ENCODE measurements around the gene TM9SF4.
"Not testable (repeated sequence)": the region's sequence is repeated elsewhere in the genome, so short reads cannot be mapped to it uniquely, and the experiment has no call there.

The TM9SF4 gene

DNA sequence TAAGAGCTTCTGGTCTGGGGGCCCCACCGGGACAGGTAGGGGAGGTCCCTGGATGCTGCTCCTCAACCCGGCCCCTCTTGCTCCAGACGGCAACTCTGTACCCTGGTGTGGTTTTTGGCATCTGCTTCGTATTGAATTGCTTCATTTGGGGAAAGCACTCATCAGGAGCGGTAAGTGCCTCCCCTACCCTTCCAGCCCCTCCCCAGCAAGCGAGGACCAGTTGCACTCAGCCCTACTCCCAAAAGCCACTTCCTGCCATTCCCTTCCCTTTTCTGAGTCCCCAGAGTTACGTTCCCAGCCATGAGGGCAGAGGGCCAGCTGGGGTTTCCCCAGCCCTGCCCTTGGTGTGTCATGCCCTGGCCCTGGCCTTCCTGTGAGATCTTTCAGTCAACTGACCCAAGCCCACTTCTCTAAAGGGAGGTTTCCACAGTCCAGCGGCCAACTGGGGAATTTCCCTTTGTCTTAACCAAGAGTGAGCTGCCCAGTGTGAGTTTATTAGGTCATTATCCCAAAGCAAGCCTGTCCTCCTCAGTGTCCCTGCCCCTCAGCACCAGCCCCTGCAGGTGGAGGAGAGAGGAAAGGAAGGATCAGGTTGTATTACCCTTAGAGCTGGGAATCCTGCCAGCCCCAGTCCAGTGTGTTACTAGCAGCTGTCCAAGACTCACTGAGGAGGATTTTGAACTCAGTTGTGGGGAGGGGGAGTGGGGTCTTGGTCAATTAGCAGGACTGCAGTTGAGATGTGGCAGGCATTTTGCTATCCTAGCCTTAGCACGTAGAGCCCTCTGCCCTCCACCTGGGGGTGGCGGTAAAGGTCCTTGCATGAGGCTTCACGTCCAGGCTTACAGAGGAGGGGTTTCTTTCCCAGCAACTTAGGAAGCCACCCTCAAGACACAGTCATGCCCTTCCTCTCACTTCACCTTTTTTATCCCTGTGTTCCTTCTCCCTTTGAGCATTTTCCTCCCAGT, 45.8 kb downstream of the TM9SF4 start:
- no peak for DNase-seq (ENCODE audit: low spot score)

DNA sequence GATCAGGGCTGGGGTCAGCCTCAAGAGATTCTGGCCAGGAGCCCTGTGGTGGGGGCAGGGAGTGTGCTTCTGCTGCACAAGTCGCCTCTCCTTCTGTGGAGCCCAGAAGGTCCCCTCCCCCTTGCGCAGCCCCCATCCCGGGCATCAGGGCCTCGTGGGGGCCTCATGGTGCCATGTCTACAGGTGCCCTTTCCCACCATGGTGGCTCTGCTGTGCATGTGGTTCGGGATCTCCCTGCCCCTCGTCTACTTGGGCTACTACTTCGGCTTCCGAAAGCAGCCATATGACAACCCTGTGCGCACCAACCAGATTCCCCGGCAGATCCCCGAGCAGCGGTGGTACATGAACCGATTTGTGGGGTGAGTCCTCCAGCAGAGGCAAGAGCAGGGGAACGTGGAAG, 48.1 kb downstream of the TM9SF4 start:
- no peak for DNase-seq (ENCODE audit: low spot score)

DNA sequence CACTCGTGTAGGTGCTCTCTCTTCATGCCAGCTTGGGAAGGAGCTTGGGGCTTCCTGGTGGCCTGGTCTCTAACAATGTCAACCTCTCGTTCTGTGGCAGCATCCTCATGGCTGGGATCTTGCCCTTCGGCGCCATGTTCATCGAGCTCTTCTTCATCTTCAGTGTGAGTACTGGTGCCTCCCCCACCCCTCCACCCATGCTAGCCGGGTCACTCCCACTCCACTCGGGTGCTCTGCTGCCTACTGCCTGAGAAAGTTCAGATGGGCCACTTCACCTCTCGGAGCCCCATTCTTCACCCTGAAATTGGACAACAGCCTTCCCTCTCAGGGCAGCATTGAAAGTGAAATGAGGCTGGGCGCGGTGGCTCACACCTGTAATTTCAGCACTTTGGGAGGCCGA, 48.8 kb downstream of the TM9SF4 start:
- no peak for DNase-seq (ENCODE audit: low spot score)

DNA sequence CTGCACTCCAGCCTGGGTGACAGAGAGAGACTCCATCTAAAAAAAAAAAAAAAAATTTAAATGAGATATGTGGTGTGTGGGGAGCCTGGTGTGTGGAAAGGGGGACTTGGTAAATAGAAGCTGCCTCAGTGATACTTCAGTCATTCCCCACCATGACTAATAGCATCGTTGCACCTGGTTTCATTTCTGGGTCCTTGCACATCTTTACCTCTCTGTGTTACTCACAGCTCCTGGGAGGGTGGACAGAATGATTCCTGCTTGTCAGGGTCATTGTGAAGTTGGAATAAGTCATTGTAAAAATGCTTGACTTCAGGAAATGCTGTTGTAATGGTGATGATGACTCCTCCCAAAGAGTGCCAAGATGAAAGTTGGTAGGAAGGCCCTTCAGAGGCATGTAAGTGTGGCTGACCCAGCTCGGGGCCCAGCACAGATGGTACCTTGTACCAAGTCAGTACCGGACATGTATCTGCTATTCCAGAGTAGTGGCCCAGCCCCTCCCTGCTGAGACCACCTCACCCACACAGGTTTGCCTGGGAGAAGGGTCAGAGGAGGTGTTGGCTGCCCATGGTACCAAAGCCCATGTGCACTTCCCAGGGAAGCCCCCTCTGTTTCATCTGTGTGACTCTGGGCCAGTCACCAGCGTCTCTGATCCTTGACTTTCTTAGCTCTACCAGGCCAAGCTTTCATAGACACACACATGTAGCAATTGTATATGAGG, 49.6 kb downstream of the TM9SF4 start:
- no peak for DNase-seq (ENCODE audit: low spot score)

DNA sequence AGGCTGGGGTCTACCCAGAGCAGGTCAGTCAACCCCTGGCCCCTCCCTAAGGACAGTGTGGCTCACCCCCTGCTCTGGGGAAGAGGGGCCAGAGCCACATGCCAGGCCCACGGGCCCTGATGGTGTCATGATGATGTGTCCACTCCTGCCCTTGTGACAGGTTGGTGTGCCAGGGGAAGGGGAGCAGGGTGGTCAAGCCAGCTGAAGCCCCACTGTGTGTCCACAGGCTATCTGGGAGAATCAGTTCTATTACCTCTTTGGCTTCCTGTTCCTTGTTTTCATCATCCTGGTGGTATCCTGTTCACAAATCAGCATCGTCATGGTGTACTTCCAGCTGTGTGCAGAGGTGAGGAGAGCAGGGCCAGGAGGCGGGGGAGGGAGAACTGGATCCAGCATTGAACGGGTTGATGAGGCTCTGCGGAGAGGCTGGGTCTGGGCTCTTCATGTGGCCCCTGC, 50.3 kb downstream of the TM9SF4 start:
- no peak for DNase-seq (ENCODE audit: low spot score)

DNA sequence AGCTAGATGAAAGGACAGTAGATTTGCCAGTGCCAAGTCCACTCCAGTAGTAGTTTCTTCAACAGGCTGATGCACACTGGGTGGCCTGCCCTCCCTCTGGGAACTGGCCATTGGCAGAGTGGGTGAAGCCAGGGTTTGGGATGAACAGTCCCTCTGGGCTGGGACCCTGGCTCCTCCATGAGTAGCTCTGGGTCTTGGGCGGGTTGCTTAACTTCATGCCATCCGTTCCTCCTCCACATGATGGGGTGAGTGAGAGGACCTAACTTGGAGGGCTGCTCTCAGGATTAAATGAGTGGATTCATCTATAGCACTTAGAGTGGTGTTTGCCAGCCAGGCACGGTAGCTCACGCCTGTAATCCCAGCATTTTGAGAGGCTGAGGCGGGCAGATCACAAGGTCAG, 50.8 kb downstream of the TM9SF4 start:
- no peak for DNase-seq (ENCODE audit: low spot score)

DNA sequence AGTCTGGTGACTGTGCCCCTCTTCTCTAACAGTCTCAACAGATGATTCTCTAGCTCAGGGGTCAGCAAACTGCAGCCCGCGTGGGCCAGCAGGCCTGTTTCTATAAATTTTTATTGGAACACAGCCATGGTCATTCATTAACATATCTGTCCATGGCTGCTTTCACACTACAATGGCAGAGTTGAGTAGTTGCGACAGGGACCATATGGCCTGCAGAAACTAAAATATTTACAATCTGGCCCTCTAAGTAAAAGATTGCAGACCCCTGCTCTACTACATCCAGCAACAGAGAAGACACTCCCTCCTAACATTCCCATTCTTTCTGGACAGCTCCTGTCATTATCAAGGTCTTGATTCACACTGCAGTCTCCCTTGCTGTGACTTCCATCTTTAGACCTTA, 52.8 kb downstream of the TM9SF4 start:
- no peak for DNase-seq (ENCODE audit: low spot score)

DNA sequence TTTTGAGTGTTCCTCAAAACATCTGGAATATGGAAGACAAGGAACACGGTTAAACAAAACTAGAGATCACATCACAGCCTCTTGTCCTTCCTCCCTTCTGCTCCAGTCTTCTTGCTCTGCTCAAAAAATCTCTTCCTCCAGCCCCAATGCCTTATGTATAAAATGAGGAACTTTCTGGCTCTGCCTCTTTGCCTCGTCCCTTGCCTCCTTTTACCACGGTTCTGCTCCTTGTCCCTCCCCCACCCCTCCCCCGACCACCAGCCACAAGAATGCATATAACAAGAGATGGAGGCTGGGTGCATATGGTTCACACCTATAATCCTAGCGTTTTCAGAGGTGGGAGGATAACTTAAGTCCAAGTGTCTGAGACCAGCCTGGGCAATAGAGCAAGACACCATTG, 54.4 kb downstream of the TM9SF4 start:
- no peak for DNase-seq (ENCODE audit: low spot score)

DNA sequence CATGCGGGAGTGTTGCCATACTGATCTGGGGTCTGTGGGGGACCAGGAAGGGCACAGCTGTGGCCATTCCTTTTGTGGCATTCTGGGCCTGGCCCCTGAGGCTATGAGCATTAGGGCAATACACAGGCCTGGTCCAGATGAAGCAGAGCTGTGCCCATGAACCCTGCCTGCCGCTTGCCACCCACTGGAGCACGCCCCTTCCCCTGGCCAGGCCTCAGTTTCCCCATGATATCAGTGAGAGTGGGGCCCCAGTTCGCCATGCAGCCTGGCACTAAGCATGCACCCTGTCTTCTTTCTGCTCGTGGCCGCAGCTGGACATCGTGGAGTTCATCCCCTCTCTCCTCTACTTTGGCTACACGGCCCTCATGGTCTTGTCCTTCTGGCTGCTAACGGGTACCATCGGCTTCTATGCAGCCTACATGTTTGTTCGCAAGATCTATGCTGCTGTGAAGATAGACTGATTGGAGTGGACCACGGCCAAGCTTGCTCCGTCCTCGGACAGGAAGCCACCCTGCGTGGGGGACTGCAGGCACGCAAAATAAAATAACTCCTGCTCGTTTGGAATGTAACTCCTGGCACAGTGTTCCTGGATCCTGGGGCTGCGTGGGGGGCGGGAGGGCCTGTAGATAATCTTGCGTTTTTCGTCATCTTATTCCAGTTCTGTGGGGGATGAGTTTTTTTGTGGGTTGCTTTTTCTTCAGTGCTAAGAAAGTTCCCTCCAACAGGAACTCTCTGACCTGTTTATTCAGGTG, 55.6 kb downstream of the TM9SF4 start:
- DNase-seq (ENCODE audit: low spot score), result no peak

DNA sequence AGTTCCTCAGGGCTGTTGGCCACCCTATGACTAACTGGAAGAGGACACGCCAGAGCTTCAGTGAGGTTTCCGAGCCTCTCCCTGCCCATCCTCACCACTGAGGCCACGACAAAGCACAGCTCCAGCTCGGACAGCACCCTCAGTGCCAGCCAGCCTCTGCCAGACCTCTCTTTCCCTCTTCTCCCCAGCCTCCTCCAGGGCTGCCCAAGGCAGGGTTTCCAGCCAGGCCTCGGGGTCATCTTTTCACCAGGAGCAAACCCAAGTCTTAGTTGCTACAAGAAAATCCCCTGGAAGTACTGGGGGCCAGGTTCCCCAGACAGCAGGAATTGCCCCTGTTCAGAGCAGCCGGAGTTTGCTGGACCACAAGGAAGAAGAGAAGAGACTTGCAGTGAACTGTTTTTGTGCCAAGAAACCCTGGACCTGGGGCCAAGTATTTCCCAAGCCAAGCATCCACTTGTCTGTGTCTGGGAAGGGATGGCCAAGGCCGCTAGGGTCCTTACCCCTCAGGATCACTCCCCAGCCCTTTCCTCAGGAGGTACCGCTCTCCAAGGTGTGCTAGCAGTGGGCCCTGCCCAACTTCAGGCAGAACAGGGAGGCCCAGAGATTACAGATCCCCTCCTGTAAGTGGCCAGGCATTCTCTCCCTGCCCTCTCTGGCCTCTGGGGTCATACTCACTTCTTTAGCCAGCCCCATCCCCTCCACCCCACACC, 56.5 kb downstream of the TM9SF4 start:
- no peak for DNase-seq (ENCODE audit: low spot score)

DNA sequence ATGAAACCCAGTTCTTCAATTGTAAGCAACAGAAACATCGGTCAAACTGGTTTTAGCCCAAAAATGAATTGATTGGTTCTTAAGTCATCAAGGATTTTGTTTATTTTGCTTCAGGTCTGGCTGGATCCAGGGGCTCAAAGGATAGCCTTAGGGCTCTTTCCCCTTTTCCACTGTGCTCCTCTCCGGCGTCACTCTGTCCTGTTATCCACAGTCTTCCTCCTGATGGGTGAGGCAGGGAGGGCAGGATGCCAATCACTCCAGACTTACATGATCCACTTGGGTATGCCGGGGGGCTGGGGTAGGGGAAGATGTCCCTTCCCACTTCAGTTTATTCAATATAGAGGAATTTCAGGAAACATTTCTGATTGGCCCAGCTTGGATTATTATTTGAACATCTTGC, 58.0 kb downstream of the TM9SF4 start:
- no peak for DNase-seq (ENCODE audit: low spot score)

DNA sequence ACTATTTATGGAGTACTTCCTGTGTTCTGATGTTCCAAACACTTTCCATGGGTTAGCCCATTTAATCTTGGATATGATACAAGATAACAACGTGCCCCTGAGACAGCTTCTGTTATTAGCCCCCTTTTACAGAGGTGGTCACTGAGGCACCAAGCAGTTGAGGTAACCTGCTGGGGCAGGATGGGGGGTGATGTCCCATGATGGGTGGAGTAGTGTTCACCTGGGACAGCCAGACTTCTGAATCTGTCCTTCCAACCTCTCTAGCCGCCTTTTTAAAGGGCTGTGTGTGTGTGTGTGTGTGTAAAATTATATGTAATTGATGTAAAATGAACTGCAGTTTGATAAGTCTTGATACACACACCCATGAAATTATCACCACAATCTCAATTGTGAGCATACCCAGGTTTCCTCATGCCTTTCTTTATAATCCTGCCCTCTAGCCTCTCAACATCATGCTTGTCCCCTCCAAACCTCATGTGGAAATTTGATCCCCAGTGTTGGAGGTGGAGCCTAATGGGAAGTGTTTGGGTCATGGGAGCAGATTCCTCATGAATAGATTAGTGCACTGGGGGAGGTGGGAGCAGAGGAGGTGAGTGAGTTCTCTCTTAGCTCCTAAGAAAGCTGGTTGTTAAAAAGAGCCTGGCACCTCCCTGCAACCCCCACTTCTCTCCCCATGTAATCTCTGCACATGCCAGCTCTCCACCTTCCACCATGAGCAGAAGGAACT, 58.8 kb downstream of the TM9SF4 start:
- no peak for DNase-seq (ENCODE audit: low spot score)

DNA sequence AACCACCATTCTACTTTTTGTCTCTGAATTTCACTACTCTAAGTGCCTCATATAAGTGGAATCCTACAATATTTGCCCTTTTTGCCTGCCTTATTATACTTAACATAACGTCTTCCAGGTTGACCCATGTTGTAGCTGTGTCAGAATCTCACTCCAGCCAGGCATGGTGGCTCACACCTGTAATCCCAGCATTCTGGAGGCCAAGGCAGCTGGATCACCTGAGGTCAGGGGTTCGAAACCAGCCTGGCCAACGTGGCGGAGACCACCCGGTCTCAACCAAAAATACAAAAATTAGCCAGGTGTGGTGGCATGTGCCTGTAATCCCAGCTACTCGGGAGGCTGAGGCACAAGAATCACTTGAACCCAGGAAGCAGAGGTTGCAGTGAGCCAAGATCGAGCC, 68.2 kb downstream of the TM9SF4 start:
- not testable (repeated sequence) for DNase-seq (ENCODE audit: low spot score)

DNA sequence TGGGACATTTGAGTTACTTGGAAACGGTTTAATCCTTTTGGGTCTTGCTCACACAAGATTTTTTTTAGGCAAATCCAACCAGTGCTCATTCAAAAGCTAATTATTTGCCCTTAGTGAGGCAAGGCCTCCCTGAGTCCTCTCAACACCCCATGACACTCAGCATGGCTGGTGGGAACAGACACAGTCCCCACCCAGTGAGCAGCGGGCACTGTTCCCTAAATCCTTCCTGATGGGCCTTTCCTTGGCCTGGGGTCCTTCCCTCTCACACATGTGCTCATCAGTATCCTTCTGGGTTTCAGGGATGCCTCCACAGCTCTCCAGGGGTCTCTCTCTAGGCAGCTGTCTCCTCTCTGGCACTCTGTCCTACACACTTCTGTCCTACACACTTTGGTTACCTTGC, 70.0 kb downstream of the TM9SF4 start:
- no peak for DNase-seq (ENCODE audit: low spot score)

DNA sequence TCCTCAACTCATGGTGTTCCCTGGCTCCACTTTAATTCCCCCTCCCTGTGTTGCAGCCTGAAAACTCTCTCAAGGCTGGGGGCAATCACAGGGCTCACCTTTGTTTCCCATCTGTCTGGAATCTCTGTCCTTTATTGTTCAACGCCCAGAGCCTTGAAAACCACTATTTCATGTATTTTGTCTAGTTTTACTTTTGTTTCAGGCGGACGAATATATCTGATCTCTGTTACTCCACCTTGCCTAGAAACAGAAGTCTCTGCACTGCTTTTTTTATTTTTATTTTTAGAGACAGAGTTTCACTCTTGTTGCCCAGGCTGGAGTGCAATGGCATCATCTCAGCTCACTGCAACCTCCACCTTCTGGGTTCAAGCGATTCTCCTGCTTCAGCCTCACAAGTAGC, 70.4 kb downstream of the TM9SF4 start:
- no peak for DNase-seq (ENCODE audit: low spot score)

DNA sequence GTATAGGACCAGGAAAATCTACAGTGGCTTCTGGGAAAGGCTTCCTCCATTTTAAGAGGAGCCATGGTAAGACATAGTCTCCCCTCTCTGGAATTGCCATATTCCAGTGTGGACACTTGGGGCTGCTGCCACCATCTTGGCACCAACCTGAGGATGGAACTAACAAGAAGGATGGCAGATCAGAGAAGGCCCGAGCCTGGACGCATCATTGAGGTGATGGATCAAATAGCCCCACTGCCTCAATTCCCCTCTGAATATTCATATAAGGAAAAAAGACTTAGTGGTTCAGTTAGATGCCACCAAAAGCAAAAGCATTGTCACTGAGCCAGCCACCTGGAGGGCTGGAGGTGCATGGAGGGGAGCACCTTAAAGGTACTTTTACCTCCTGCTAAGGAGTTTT, 72.1 kb downstream of the TM9SF4 start:
- no peak for DNase-seq (ENCODE audit: low spot score)

DNA sequence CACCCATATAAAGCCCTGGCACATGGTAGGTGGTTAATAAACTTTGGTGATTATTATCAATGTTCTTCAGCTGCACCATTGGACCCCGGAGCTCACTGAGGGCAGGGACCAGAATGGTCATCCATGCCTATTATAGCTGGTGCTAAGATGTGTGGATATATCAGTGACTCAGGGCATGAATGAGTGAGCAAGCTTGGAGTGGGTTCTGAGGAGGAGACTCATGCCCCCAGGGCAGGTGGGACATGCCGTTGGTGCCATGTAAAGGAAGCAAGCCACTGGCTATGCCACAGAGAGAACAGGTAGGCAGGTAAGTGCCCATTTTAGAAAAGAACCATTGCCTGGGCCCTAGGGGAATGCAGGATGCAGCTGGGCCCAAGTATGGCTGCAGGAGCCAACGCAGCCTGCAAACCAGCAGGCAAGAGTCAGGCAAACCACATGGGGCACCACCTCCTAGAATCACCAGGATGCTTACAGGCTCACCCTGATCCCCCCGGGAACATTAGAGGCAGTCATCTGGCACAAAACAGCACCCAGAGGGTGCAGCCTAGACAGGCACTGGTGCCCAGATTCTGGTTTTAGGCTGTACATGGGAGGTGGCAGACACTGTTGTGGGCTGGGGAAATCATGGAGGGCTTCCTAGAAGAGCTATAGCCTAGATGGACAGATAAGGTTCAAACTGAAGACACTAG, 74.6 kb downstream of the TM9SF4 start:
- DNase-seq (ENCODE audit: low spot score), result no peak

DNA sequence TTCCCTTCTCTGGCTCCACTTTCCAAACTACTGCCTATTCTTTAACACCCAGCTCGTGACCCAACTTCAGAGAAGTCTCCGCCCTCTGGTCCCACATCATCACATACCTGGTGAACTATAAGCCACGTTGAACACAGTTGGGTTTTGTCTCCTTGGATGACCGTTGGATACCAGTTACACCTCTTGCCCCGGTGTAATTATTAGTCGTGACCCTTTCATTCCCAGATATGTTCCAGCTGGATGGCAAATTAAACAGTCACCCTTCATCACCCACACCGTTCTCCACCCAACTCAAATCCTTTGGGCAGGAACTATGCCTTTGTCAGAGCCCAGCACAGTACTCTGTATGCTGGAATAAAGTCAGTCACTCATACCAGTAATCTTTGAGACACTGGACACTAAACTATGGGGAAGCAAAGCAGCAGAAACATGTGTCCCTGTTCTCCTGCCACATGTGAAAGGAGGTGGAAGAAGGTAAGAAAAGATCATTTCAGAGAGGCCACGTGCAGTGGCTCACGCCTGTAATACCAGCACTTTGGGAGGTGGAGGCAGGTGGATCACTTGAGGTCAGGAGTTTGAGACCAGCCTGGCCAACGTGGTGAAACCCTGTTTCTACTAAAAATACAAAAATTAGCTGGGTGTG, 75.6 kb downstream of the TM9SF4 start:
- DNase-seq (ENCODE audit: low spot score), result no peak

DNA sequence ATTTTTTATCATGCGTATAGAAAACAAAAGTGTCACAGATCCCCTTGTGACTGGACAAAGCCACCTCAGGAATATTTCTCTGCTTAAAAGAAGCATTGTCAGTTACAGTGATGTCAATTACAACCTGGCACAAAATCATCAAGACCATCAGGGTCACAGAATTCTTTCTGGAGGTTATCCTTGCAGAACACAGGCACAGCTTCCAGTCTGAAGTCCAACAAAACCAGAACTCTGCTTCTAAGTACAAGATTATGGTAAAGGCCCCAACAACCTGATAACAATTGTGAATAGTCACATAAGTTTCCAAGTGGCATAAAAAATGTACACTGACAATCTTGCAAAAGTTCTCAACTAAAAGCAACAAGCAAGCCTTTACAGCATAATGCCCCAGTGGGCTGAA, 77.0 kb downstream of the TM9SF4 start:
- no peak for DNase-seq (ENCODE audit: low spot score)

Data from LoVo (cell line).